ENCODE data around the gene RCC2.

- TF ChIP-seq CTCF (IDR thresholded peaks at IDR 0.05) (no peak), POLR2AphosphoS5 (IDR thresholded peaks at IDR 0.05) (no peak), POLR2A (IDR thresholded peaks at IDR 0.05) (no peak)
Measured at GRCh38 chr1:17434016-17434415, 5.5 kb downstream of the RCC2 start.
